Liver (tissue), 9 donors: ENCODE data around the gene C3orf20. TPM values are rescaled to one million over a fixed set of nuclear protein-coding genes. Genes with fewer than 3 reads are reported as not detected.

Experiments
- DNase-seq: peaks from one replicate; pipeline ENCODE4 v3.0.0-alpha.2; 2017; ENCODE audit warnings: low spot score
- H3K27ac ChIP-seq, 2 donors: one replicate each; pipeline ENCODE4 v1.7.0; 2013; ENCODE audit warnings: inconsistent platforms in 2 of 2, low read length in 2 of 2, control low read depth in 1 of 2, low read depth in 1 of 2, mild to moderate bottlenecking in 1 of 2
- H3K27me3 ChIP-seq, 4 donors: one replicate each; pipeline versions ENCODE4 v1.6.1 to v1.7.0; 2013; ENCODE audit warnings: low read length in 3 of 4, inconsistent platforms in 1 of 4, mild to moderate bottlenecking in 1 of 4, moderate library complexity in 1 of 4; ENCODE audit not compliant: control insufficient read depth in 4 of 4, insufficient read depth in 4 of 4
- H3K36me3 ChIP-seq, 4 donors: one replicate each; pipeline versions ENCODE4 v1.6.1 to v1.7.0; 2013; ENCODE audit warnings: low read length in 3 of 4, mild to moderate bottlenecking in 3 of 4, low read depth in 1 of 4, moderate library complexity in 1 of 4; ENCODE audit not compliant: control insufficient read depth in 4 of 4, insufficient read depth in 3 of 4
- H3K4me1 ChIP-seq, 4 donors: one replicate each; pipeline versions ENCODE4 v1.6.1 to v1.7.0; 2013; ENCODE audit warnings: low read length in 3 of 4, mild to moderate bottlenecking in 3 of 4, moderate library complexity in 1 of 4; ENCODE audit not compliant: control insufficient read depth in 4 of 4, insufficient read depth in 4 of 4
- H3K4me3 ChIP-seq, 3 donors: one replicate each; pipeline versions ENCODE4 v1.6.1 to v1.7.0; 2013; ENCODE audit warnings: low read length in 3 of 3, control low read depth in 1 of 3, low read depth in 1 of 3, mild to moderate bottlenecking in 1 of 3
- H3K9ac ChIP-seq, 2 donors: one replicate each; pipeline ENCODE4 v1.7.0; 2013; ENCODE audit warnings: low read length in 2 of 2, mild to moderate bottlenecking in 2 of 2, moderate library complexity in 2 of 2, control low read depth in 1 of 2, low read depth in 1 of 2
- H3K9me3 ChIP-seq, 4 donors: one replicate each; pipeline versions ENCODE4 v1.6.1 to v1.7.0; 2013; ENCODE audit warnings: low read length in 3 of 4; ENCODE audit not compliant: control insufficient read depth in 4 of 4
- EGR1 ChIP-seq, 2 donors: IDR thresholded peaks; 2 replicates each; pipeline ENCODE4 v1.6.1; 2016 to 2018; ENCODE audit warnings: antibody characterized with exemption in 2 of 2, low read depth in 2 of 2
- FOXA1 ChIP-seq: IDR thresholded peaks from 2 replicates; pipeline ENCODE4 v1.6.1; 2016; ENCODE audit warnings: antibody characterized with exemption
- FOXA2 ChIP-seq: IDR thresholded peaks from 2 replicates; pipeline ENCODE4 v1.6.1; 2016; ENCODE audit warnings: antibody characterized with exemption
- GABPA ChIP-seq, 2 donors: IDR thresholded peaks in 1 of 2; conservative IDR thresholded peaks in 1 of 2; 2 replicates each; pipeline ENCODE4 v1.6.1; 2016; ENCODE audit warnings: antibody characterized with exemption in 2 of 2, mild to moderate bottlenecking in 1 of 2, moderate library complexity in 1 of 2
- HNF4A ChIP-seq, 2 donors: conservative IDR thresholded peaks; 2 replicates each; pipeline ENCODE4 v1.6.1; 2016; ENCODE audit warnings: antibody characterized with exemption in 2 of 2, mild to moderate bottlenecking in 2 of 2
- HNF4G ChIP-seq: IDR thresholded peaks from 2 replicates; pipeline ENCODE4 v1.6.1; 2016; ENCODE audit warnings: antibody characterized with exemption
- JUND ChIP-seq, 2 donors: IDR thresholded peaks; 2 replicates each; pipeline ENCODE4 v1.6.1; 2016; ENCODE audit warnings: antibody characterized with exemption in 2 of 2
- NR2F2 ChIP-seq: IDR thresholded peaks from 2 replicates; pipeline ENCODE4 v1.6.1; 2016; ENCODE audit warnings: antibody characterized with exemption
- RAD21 ChIP-seq, 2 donors: IDR thresholded peaks; 2 replicates each; pipeline ENCODE4 v1.6.1; 2016; ENCODE audit warnings: antibody characterized with exemption in 2 of 2, mild to moderate bottlenecking in 2 of 2
- RXRA ChIP-seq, 2 donors: IDR thresholded peaks; 2 replicates each; pipeline ENCODE4 v1.6.1; 2017 to 2018; ENCODE audit warnings: antibody characterized with exemption in 2 of 2, mild to moderate bottlenecking in 1 of 2
- SP1 ChIP-seq: IDR thresholded peaks from 2 replicates; pipeline ENCODE4 v1.6.1; 2018; ENCODE audit warnings: antibody characterized with exemption, mild to moderate bottlenecking
- TAF1 ChIP-seq: conservative IDR thresholded peaks from 2 replicates; pipeline ENCODE4 v1.6.1; 2016; ENCODE audit warnings: antibody characterized with exemption, mild to moderate bottlenecking
- YY1 ChIP-seq: IDR thresholded peaks from 2 replicates; pipeline ENCODE4 v1.6.1; 2016; ENCODE audit warnings: antibody characterized with exemption, mild to moderate bottlenecking
- WGBS: extraction: QIAGEN DNeasy Blood & Tissue Kit; methylation state at CpG from one replicate; pipeline ENCODE4 v1.1.7; 2013; 5-methylcytosine and 5-hydroxymethylcytosine counted together
- polyA plus RNA-seq, 2 donors: library from polyadenylated mRNA; stranded (reverse) in 1 of 2; unstranded in 1 of 2; fragments of 200-250 nt in 1 of 2; fragments of >200 nt in 1 of 2; fragmentation: Nextera tagmentation in 1 of 2; extraction: Ambion mirVana in 1 of 2; gene quantifications; one replicate each; pipeline versions ENCODE4 v1.2.1 to v1.2.3, GENCODE V29; 2013 to 2015
- total RNA-seq, 2 donors: library from RNA; depleted of rRNA; stranded (reverse); fragments of >200 nt; gene quantifications; one replicate each; pipeline ENCODE4 v1.2.3, GENCODE V29; 2014
- TF ChIP-seq, protein P1 (sequence below): IDR thresholded peaks from 2 replicates; pipeline ENCODE4 v1.6.1; 2016; ENCODE audit warnings: antibody characterized with exemption
- TF ChIP-seq, protein P2 (sequence below): IDR thresholded peaks from 2 replicates; pipeline ENCODE4 v1.6.1; 2016; ENCODE audit warnings: antibody characterized with exemption
- TF ChIP-seq, protein P3 (sequence below): IDR thresholded peaks from 2 replicates; pipeline ENCODE4 v1.6.1; 2016; ENCODE audit warnings: antibody characterized with exemption, mild to moderate bottlenecking
- TF ChIP-seq, protein P4 (sequence below): fragments of 150-350 bp; IDR thresholded peaks from 2 replicates; pipeline ENCODE4 v1.5.1; 2017; ENCODE audit warnings: improper control_type of control experiment, low read depth, low read length; ENCODE audit not compliant: missing input control
- TF ChIP-seq, protein P5 (sequence below): IDR thresholded peaks from 2 replicates; pipeline ENCODE4 v1.6.1; 2016; ENCODE audit warnings: antibody characterized with exemption
- donor health status: healthy.
- donor health status: healthy.
- donor health status: healthy.
- donor health status: healthy.
- donor health status: healthy.

The C3orf20 gene
- total and polyA plus RNA-seq, 4 donors = 0.05 to 0.08 TPM; not detected in 2

DNA sequence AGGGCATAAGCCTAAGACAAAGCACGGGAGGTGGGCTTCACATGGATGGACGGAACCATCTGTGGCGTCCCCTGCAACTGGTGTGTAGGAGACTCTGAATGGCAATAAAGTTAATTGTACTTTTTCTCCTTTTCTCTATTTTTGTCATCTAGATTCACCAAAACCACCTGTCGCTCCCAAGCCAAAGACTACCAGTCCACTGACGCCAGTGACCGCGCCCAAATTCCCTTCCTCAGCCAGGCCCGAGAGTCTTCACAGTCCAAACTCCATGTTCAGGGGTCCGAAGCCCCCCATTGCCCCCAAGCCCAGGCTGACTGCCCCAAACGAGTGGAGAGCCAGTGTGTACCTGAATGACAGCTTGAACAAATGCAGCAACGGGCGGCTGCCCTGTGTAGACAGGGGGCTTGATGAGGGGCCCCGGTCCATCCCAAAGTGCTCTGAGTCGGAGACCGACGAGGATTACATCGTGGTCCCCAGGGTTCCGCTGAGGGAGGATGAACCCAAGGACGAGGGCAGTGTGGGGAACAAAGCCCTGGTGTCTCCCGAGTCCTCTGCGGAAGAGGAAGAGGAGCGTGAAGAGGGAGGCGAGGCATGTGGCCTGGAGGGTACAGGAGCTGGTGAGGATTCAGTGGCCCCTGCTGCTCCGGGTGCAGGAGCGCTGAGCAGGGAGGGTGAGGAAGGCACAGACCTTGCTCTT, 144.0 kb downstream of the C3orf20 start, which contains the start of gene FGD5:
Gene FGD5 (plus strand): TSS at position 159 of the 697 bp plus-strand sequence. CDS start 110 bp downstream, at position 269.
- H3K9ac ChIP-seq = no peak within 1 kb of the TSS
- 89% methylated on average over 25 of the region's 25 CpGs for WGBS

DNA sequence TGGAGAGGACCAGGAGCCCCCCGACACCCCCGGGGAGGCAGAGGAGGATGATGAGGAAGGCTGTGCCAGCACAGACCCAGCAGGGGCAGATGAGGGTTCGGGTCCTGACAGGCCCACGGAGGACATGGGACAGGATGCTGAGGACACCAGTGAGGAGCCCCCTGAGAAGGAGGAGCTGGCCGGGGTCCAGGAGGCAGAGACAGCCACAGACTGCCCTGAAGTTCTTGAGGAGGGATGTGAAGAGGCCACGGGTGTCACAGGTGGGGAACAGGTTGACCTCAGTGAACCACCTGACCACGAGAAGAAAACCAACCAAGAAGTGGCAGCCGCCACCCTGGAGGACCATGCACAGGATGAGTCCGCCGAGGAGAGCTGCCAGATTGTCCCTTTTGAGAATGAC, 144.7 kb downstream of the C3orf20 start:
- Histone ChIP-seq H3K4me1 (peaks cover 0 to 6% (median under 1%) of the 10 kb centered on the region in 4 donors), H3K27me3 (no peaks in the 10 kb centered on the region), H3K9ac (no peak overlapping the region), H3K9me3 (no peaks in the 10 kb centered on the region), H3K27ac (no peak overlapping the region), H3K36me3 (no peaks in the 10 kb centered on the region), H3K4me3 (no peak overlapping the region)
- WGBS = 84% methylated on average over 10 of the region's 10 CpGs
- no peak for TF ChIP-seq HNF4A (conservative IDR thresholded peaks at IDR 0.05)
- no peak for TF ChIP-seq RXRA (IDR thresholded peaks at IDR 0.05)
- no peak for TF ChIP-seq EGR1 (IDR thresholded peaks at IDR 0.05; ENCODE audit: low read depth in 2 of 2)
- TF ChIP-seq, protein P1, sequence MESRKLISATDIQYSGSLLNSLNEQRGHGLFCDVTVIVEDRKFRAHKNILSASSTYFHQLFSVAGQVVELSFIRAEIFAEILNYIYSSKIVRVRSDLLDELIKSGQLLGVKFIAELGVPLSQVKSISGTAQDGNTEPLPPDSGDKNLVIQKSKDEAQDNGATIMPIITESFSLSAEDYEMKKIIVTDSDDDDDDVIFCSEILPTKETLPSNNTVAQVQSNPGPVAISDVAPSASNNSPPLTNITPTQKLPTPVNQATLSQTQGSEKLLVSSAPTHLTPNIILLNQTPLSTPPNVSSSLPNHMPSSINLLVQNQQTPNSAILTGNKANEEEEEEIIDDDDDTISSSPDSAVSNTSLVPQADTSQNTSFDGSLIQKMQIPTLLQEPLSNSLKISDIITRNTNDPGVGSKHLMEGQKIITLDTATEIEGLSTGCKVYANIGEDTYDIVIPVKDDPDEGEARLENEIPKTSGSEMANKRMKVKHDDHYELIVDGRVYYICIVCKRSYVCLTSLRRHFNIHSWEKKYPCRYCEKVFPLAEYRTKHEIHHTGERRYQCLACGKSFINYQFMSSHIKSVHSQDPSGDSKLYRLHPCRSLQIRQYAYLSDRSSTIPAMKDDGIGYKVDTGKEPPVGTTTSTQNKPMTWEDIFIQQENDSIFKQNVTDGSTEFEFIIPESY = no peak
- no peak for TF ChIP-seq FOXA2
- TF ChIP-seq, protein P2, sequence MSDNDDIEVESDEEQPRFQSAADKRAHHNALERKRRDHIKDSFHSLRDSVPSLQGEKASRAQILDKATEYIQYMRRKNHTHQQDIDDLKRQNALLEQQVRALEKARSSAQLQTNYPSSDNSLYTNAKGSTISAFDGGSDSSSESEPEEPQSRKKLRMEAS = no peak
- no peak for TF ChIP-seq TAF1
- no peak for TF ChIP-seq YY1
- TF ChIP-seq, protein P3, sequence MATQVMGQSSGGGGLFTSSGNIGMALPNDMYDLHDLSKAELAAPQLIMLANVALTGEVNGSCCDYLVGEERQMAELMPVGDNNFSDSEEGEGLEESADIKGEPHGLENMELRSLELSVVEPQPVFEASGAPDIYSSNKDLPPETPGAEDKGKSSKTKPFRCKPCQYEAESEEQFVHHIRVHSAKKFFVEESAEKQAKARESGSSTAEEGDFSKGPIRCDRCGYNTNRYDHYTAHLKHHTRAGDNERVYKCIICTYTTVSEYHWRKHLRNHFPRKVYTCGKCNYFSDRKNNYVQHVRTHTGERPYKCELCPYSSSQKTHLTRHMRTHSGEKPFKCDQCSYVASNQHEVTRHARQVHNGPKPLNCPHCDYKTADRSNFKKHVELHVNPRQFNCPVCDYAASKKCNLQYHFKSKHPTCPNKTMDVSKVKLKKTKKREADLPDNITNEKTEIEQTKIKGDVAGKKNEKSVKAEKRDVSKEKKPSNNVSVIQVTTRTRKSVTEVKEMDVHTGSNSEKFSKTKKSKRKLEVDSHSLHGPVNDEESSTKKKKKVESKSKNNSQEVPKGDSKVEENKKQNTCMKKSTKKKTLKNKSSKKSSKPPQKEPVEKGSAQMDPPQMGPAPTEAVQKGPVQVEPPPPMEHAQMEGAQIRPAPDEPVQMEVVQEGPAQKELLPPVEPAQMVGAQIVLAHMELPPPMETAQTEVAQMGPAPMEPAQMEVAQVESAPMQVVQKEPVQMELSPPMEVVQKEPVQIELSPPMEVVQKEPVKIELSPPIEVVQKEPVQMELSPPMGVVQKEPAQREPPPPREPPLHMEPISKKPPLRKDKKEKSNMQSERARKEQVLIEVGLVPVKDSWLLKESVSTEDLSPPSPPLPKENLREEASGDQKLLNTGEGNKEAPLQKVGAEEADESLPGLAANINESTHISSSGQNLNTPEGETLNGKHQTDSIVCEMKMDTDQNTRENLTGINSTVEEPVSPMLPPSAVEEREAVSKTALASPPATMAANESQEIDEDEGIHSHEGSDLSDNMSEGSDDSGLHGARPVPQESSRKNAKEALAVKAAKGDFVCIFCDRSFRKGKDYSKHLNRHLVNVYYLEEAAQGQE = no peak
- TF ChIP-seq, protein P4, sequence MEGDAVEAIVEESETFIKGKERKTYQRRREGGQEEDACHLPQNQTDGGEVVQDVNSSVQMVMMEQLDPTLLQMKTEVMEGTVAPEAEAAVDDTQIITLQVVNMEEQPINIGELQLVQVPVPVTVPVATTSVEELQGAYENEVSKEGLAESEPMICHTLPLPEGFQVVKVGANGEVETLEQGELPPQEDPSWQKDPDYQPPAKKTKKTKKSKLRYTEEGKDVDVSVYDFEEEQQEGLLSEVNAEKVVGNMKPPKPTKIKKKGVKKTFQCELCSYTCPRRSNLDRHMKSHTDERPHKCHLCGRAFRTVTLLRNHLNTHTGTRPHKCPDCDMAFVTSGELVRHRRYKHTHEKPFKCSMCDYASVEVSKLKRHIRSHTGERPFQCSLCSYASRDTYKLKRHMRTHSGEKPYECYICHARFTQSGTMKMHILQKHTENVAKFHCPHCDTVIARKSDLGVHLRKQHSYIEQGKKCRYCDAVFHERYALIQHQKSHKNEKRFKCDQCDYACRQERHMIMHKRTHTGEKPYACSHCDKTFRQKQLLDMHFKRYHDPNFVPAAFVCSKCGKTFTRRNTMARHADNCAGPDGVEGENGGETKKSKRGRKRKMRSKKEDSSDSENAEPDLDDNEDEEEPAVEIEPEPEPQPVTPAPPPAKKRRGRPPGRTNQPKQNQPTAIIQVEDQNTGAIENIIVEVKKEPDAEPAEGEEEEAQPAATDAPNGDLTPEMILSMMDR = no peak
- no peak for TF ChIP-seq SP1
- no peak for TF ChIP-seq NR2F2
- TF ChIP-seq GABPA (IDR thresholded peaks at IDR 0.05 in 1 of 2, conservative IDR thresholded peaks at IDR 0.05 in 1 of 2) = no peak
- TF ChIP-seq, protein P5, sequence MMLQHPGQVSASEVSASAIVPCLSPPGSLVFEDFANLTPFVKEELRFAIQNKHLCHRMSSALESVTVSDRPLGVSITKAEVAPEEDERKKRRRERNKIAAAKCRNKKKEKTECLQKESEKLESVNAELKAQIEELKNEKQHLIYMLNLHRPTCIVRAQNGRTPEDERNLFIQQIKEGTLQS = no peak
- no peak for TF ChIP-seq RAD21 (IDR thresholded peaks at IDR 0.05)
- TF ChIP-seq FOXA1 = no peak
- no peak for TF ChIP-seq JUND (IDR thresholded peaks at IDR 0.05)
- no peak for TF ChIP-seq HNF4G
- no peak for DNase-seq

More for the DNA sequence above, 144.0 kb downstream of the C3orf20 start, which contains the start of gene FGD5:
- Histone ChIP-seq H3K9me3 (no peaks in the 10 kb centered on the region), H3K4me1 (peaks cover 0 to 8% (median 3%) of the 10 kb centered on the region in 4 donors), H3K36me3 (no peaks in the 10 kb centered on the region), H3K4me3 (no peak within 1 kb of the TSS), H3K27ac (no peak within 1 kb of the TSS), H3K27me3 (no peaks in the 10 kb centered on the region)
- TF ChIP-seq SP1 = no peak
- TF ChIP-seq, protein P2 = no peak
- no peak for TF ChIP-seq GABPA (IDR thresholded peaks at IDR 0.05 in 1 of 2, conservative IDR thresholded peaks at IDR 0.05 in 1 of 2)
- TF ChIP-seq, protein P4 = no peak
- DNase-seq = no peak
